ENCODE results near the gene LRRN4CL.
A peak's percentile ranks its signal among the peaks of the same experiment; 100 is the strongest.
"Not testable (repeated sequence)": the region's sequence is repeated elsewhere in the genome, so short reads cannot be mapped to it uniquely, and the experiment has no call there.

The LRRN4CL gene

DNA sequence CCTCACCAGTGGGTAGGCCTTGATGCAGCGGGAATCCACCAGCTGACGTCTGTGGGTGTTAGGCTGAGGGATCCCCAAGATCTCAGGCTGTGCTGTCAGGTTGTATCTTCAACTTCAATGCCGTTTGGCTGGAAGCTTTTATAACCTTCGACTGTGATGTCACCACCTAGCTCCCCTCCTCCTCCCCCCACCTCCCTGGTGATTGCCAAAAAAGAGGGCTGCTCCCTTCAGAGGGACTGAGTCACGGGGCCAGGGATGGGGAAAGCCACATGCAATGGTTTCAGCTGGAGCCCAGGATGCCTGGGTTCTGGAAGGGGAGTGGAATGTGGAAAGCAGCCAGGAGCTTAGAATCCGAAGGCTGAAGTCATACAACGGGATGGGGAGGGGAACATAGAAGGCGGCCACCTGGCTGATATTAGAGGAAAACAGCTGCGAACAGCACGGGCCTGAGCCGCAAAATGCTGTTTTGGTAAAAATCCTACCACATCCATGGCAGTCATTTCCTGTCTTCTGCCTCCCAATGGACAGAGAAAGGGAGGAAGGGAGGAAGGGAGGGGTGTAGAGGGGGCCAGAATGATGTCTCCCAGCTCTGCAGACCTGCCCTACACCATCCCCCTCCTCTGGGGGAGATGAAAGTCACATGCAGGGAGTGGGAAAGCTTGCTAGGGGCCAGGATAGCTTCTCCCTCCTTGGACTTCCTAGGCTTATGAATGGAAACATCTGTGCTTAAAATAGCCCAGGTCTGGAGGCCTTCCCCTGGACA lies at the start of gene LRRN4CL:
Gene LRRN4CL, minus strand, starts transcription at position 110 of the 763 bp plus-strand sequence. CDS start 1,022 bp downstream, outside the sequence.
- no peak for DNase-seq

DNA sequence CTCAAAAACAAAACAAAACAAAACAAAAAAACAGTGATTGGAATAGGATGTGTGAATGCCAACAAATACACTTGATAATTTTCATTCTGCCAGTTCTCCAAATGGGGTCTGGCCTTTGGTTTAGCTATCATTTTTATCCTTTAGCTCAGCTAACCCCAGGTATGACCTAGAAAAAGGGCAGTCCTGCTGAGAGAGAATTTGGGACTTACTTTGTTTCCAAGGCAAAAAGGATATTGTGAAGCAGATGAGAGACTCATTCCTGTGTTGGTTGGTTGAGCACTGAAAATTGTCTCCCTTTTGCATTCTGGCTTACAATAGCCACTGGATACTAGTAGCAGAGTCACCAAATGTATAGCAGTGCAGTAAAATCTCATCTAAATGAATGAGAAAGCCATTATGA lies 47.9 kb upstream of the LRRN4CL start:
- DNase-seq: no peak

GRCh38 chr11:62732830-62733229 lies 43.5 kb upstream of the LRRN4CL start:
- DNase-seq: no peak

- not testable (repeated sequence) for DNase-seq
Observed at GRCh38 chr11:62730076-62730475, 40.7 kb upstream of the LRRN4CL start.

GRCh38 chr11:62728171-62728988 lies 39.0 kb upstream of the LRRN4CL start, which contains the start of gene TTC9C:
Gene TTC9C, plus strand, starts transcription at chr11:62728486. Its CDS starts 363 bp downstream, at chr11:62728849.
- DNase-seq: peak; percentile 68

GRCh38 chr11:62727872-62728170 lies 38.5 kb upstream of the LRRN4CL start:
- DNase-seq: peak; percentile 92

DNA sequence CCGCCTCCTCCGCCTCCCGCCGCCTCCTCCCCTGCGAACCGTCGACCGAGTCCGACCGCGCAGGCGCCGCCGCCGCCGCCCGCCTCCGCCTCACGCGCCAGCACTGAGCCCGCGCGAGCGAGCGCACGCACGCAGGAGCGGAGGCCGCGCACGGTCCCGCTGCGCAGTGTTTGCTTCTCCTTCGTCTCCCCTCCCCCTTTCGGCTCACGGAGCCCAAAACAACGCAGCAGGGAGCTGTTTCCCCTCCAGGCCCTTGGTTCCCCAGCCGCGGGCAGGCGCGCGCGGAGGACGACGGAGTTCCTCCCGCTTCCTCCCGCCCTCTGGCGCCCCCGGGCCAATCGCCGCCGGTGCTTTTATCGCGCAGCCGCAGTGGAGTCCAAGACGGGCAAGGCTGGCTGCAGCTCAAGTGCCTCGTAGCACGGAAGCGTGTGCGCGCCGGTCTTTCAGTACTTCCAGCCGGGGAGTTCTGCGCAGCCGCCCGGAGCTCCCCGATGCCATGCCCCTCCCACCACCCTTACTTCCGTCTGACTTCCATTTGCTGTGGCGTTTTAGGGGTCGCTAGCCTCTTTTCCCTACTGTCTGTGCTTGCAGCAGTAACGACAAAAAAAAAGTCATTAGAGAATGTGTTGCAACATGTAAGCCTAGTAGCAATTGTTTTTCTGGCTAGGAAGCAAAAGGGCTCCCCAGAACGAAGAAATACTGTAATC lies 38.0 kb upstream of the LRRN4CL start, which contains the start of gene HNRNPUL2:
Gene HNRNPUL2, minus strand, starts transcription at position 293 of the 707 bp plus-strand sequence. CDS start 301 bp downstream, outside the sequence.
- DNase-seq: peak; percentile 97

DNA sequence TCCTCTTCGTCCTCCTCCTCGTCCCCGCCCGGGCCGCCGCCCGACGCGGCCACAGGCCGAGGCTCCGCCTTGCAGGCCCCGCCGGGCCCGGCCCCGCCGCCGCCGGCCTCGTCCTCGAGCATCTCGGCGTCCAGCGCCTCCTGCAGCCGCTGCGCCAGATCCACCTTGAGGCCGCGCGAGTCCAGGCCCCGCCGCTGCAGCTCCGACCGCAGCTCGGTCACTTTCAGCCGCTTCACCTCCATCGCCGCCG lies 37.5 kb upstream of the LRRN4CL start:
- DNase-seq: no peak

DNA sequence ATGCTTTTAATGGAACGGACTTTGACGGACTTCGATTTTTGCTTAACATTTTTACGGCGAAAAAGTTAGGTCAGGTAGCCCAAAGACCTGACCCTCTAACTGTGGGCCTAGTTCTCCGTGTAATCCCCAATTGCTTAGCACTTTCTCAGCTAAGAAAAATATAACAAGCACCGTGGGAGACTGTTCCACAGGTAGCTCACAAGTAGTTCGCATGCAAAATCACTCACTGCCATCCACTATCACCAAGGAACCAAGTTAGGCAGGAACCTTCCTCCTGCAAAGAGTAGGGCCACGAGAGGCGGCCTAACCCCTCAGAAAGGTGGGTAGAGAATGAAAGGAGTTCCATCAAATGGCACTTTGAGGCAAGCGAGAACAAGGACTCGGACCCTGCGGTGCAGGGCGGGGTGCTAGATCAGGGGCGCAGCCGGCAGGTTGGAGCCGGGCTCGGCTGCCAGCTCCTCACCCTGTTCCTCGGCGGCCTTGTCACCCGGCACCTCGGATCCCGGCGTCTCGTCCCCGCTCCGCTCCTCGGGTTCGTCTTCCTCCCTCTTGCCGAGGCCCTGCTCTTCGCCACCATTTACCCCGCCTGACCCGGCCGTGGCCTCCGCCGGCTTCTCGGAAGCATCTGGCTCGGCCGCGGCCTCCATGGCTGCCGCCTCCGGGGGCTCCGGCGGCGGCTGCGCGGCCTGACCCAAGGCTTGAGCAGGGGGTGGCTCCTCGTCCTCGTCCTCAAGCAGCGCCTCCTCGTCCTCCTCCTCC lies 37.0 kb upstream of the LRRN4CL start:
- no peak for DNase-seq

DNA sequence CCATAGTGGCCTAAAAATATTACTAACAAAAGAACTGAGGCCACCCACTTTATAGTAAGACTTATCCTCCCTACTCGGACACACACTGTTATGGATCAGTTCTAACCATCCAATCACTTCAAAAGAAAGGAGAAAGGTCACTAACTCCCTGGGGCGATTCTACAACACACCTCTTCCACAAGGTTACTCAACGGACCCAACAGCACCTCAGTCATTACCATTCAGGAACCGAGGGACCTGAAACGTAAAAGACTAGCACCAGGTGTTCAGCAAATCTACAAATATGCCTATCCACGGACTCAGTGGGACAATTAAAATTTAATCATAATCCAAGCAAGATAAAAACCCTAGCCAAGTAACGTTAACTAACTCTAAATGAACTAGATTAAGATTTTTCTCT lies 36.3 kb upstream of the LRRN4CL start:
- DNase-seq: no peak

DNA sequence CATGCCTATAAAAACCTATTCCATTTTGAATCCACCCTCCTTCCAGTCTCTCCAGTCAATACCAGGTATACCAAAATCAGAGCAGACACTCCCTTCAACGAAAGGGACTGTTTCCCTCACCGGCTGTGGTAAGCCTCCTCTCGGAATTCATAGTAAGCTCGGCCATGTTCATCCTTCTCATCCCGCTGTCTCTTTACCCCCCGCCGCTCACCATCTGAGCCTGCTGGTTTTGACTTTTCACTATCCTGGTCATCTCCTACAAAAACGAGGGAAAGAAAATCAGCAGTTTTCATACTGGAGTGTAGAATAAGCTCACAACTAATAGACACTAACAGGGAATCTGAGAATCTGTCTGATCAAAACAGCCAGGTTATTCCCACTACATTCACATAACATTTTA lies 34.8 kb upstream of the LRRN4CL start:
- DNase-seq: no peak

DNA sequence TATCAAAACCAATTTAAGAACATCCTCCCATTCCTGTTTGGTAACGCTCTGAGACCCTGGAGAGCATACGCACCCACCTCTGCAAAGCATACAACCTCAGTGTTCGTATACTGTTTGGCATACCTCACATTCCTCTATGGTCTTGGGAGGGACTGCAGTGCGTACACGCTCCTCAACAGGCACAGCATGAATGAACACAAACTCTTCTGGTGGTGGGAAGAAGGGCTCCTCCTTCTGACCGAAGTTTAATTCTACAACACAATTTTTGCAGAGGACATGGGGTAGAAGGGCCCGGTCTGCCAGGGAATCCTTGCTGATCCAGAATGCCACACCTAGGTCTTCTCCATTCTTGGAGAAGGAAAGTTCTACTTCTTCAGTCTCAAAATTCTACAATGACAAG lies 32.7 kb upstream of the LRRN4CL start:
- no peak for DNase-seq

DNA sequence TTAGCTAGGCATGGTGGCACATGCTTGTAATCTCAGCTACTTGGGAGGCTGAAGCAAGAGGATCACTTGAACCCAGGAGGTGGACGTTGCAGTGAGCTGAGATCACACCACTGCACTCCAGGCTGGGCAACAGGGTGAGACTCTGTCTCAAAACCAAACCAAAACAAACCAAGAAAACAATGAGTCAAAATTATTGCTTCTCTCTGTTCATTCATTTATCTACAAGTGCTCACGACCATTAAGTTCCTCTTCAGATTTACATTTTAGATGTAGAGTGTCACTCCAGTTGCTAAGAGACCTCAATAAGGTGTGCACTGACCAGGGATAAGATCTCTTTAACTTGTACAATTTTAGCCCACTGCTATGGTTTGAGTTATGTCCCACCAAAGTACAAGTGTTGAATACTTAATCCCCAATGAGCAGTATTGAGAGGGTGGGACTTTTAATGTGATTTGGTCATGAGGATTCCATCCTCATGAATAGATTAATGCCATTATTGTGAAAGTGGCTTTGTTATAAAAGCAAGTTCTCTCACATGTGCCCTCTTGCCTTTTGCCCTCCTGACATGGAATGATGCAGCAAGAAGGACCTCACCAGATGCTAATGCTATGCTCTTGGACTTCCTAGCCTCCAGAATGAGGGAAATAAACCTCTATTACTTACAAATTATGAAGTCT lies 30.1 kb upstream of the LRRN4CL start:
- DNase-seq: no peak

DNA sequence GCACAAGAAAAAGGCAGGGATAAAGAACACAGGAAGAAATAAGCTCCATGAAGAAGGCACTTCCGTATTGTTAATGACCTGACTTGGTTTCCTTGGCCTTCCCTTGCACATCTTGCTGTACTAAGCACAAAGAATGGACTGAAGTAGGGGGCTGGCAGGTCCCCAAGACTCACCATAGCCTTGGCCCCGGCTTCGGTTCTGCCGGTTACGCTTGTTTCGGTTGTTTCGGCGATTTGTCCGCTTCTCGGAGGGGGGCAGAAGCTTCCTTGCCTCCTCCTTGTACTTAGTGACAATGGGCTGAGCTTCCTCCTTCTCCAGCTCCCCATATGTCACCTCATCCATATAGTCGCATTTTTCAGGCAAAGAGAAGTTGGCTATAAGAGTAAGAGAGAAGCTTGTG lies 27.5 kb upstream of the LRRN4CL start:
- DNase-seq: no peak

GRCh38 chr11:62716206-62716605 lies 26.9 kb upstream of the LRRN4CL start:
- no peak for DNase-seq

DNA sequence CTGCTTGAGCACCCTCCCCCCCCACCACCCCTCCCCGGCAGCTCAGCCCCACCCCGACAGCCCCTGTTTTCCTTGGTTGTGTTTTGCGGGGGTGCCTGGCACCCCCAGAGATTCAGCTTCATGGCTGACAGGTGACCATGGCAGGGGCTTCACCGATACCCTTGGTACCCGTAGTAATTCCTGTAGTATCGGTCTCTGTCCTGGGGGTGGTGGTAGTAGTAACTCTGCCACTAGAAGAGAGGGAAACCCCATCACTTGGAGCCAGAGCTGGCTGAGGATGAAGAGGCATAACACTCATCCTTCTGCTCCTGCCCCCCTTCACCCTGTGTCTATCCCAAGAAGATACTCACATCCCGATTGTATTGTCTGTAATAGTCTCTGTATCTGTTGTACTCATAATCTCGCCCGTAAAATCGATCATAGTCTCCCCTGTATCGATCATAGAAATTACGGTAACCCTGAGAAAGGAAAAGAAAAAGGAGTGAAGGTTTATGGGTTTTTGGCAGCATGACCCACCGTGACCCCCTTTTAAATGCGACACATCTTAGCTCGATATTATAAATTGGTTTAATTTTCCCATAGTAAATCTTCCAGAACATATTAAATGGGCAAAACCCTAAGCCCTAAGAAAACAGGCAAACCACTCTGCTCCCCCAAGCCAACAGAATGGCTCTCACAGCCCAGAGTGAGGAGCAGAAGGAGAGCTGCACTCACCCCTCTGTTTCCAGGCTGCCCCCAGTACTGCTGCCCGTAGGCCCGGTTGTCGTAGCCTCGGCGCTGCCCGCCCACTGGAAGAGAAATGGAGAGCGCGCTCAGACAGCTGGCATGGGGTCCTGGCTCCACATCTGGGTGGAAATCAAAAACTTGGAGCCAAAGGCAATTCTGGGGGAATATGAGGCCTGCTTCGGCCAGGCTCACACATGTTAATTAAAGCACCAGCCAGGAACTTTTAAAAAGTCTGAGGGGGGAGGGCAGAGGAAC lies 26.1 kb upstream of the LRRN4CL start:
- no peak for DNase-seq

DNA sequence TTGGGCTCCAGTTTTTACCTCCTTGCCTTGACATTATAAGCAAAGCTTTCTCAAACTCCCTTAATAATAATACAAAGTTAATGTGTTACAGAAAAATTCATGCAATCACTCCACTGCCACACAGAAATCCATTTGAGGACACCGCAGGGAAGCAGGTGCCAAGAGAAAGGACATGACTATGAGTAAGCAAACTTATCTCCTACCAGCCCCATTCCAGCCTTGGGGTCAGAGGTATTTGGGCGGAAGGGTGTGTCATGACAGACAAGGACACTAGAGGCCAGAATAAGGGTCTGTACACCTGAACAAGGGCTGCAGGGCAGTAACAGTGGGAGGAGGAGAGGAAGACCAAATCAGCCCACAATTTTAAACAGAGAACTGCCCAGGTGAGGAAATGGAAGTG lies 24.0 kb upstream of the LRRN4CL start:
- no peak for DNase-seq

GRCh38 chr11:62712861-62713260 lies 23.5 kb upstream of the LRRN4CL start:
- DNase-seq: no peak

DNA sequence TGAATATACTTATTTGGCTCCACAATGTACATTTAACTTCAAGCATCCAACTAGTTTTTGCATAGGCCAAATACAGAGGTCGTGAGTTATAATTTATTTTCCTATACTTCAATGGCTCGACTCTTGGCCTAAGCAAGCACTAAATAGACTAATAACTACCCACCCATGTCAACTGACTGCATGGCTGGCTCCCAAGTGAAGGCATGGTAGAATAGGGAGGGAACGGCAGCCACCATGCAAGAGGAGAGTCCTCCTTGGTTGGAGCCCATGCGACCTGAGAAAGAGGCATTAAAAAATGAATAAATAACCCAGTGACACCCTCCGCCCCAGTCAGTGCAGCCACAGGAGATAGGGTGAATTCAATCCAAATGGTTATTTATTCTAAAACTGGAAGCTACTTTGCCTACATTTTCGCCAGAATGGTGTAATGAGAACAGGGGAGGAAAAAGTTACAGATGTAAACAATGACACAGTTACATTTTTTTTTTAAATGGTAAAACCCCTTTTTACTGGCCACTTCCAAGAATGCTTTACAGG lies 23.0 kb upstream of the LRRN4CL start:
- DNase-seq: no peak

DNA sequence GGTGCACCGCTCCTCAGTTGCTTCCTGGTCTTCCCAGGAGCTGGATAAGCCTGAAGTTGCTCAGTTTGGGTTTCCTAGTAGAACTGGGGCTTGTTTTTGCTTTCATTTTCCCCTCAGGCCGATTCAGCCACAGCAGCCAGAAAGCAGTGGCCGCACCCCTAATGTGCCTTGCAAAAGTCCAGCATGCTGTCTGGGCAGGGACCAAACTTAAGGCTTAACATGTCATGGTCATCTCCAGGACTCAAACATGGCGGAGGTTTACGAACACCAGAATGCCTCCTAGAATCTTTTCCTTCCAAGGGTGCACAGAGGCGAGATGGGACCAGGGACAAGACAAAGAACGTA lies 20.6 kb upstream of the LRRN4CL start:
- no peak for DNase-seq
